Neural crest cell (in vitro differentiated cells): Measurements from ENCODE around the gene STT3B. TPM values are rescaled to one million over a fixed set of nuclear protein-coding genes. Genes with fewer than 3 reads are reported as not detected.

Experiments used
- DNase-seq: peaks from one replicate; pipeline ENCODE4 v3.0.0; 2021; ENCODE audit warnings: low read depth, mixed read lengths, low spot score
- H3K27ac Mint-ChIP-seq: one replicate; pipeline ENCODE4 v1.8.0; 2021; ENCODE audit warnings: mild to moderate bottlenecking, mixed read lengths; ENCODE audit not compliant: unreplicated experiment
- H3K27me3 Mint-ChIP-seq: 2 replicates; pipeline ENCODE4 v1.8.0; 2021; ENCODE audit warnings: low read depth, mild to moderate bottlenecking, mixed read lengths
- H3K36me3 Mint-ChIP-seq: 2 replicates; pipeline ENCODE4 v1.8.0; 2021; ENCODE audit warnings: low read depth, mild to moderate bottlenecking, mixed read lengths
- H3K4me1 Mint-ChIP-seq: 2 replicates; pipeline ENCODE4 v1.8.0; 2021; ENCODE audit warnings: mixed read lengths
- H3K4me3 Mint-ChIP-seq: one replicate; pipeline ENCODE4 v1.8.0; 2021; ENCODE audit warnings: mild to moderate bottlenecking, mixed read lengths
- H3K9me3 Mint-ChIP-seq: 2 replicates; pipeline ENCODE4 v1.8.0; 2021; ENCODE audit warnings: mixed read lengths
- total RNA-seq: library from RNA; stranded (reverse); gene quantifications from 2 replicates; pipeline ENCODE4 v1.2.1, GENCODE V29; 2021
- TF ChIP-seq, protein P1 (sequence below): fragments of 200-600 bp; sonication (generic); conservative IDR thresholded peaks from 2 replicates; pipeline ENCODE4 v1.5.0; 2021; ENCODE audit warnings: antibody characterized with exemption, mild to moderate bottlenecking

Gene STT3B
- total RNA-seq, 1 donor from 2014 or later, result 116 TPM

DNA sequence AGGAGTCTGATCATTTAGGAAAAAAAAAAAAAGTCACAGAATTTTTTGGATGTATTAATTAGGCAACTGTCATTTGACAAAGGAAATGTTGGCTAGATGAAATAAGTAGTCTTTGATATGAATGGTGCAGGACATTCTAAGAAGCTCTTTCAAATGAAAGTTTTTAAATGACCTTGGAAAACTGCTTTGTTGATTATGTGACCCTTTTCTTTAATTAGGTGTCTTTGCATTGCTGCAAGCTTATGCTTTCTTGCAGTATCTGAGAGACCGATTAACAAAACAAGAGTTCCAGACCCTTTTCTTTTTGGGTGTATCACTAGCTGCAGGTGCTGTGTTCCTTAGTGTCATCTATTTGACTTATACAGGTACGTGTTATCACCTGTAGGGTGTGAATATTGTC lies 84.0 kb downstream of the STT3B start:
- Mint-ChIP-seq H3K27me3 (no peaks in the 10 kb centered on the region), H3K4me1 (no peaks in the 10 kb centered on the region), H3K27ac (no peak overlapping the region), H3K9me3 (peaks cover 2% of the 10 kb centered on the region), H3K4me3 (no peak overlapping the region), H3K36me3 (peaks cover 13% of the 10 kb centered on the region)
- no peak for DNase-seq
- TF ChIP-seq, protein P1, sequence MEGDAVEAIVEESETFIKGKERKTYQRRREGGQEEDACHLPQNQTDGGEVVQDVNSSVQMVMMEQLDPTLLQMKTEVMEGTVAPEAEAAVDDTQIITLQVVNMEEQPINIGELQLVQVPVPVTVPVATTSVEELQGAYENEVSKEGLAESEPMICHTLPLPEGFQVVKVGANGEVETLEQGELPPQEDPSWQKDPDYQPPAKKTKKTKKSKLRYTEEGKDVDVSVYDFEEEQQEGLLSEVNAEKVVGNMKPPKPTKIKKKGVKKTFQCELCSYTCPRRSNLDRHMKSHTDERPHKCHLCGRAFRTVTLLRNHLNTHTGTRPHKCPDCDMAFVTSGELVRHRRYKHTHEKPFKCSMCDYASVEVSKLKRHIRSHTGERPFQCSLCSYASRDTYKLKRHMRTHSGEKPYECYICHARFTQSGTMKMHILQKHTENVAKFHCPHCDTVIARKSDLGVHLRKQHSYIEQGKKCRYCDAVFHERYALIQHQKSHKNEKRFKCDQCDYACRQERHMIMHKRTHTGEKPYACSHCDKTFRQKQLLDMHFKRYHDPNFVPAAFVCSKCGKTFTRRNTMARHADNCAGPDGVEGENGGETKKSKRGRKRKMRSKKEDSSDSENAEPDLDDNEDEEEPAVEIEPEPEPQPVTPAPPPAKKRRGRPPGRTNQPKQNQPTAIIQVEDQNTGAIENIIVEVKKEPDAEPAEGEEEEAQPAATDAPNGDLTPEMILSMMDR, result no peak

DNA sequence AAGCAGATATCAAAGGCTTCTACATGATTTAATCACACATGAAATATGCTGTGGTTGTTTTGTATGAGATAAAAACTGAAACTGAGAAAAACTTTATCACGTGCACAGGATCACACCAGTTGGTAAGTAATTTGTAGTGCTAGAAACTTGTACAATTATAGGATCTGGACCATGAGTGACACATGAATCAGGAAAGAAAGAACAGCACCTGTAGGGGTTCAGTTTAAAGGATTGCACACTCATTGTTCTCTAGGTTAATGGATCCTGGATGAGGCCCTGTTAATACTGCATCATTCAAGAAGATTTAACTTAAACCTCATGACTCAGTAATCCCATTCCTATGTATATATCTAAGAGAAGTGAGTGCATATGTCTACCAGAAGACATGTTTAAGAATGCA lies 87.9 kb downstream of the STT3B start:
- H3K36me3 Mint-ChIP-seq, result peaks cover 11% of the 10 kb centered on the region
- no peak for DNase-seq
- no peaks in the 10 kb centered on the region for H3K27me3 Mint-ChIP-seq
- H3K4me1 Mint-ChIP-seq, result no peaks in the 10 kb centered on the region
- no peak overlapping the region for H3K4me3 Mint-ChIP-seq
- TF ChIP-seq, protein P1, result no peak
- no peak overlapping the region for H3K27ac Mint-ChIP-seq
- H3K9me3 Mint-ChIP-seq, result no peaks in the 10 kb centered on the region

DNA sequence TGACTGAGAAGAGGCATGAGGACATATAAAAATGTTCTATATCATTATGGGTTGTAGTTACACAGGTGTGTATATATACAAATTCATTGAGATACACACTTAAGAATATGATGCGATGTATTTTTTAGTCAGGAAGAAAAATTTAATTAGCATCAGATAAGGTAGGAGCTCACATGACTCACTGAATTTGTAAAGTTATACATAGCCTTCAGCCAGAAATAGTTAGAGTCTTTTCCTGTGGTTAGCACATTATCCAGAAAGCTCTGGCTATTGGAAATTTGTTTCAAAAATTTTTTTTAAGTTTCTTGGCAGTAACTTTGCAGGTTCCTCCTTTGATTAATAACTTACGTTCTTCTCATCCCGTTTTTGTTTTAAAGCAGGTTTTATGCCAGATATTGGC lies 88.6 kb downstream of the STT3B start:
- Mint-ChIP-seq H3K36me3 (peaks cover 14% of the 10 kb centered on the region), H3K27ac (no peak overlapping the region), H3K27me3 (no peaks in the 10 kb centered on the region), H3K4me1 (no peaks in the 10 kb centered on the region), H3K4me3 (no peak overlapping the region), H3K9me3 (no peaks in the 10 kb centered on the region)
- DNase-seq, result no peak
- TF ChIP-seq, protein P1, result no peak

DNA sequence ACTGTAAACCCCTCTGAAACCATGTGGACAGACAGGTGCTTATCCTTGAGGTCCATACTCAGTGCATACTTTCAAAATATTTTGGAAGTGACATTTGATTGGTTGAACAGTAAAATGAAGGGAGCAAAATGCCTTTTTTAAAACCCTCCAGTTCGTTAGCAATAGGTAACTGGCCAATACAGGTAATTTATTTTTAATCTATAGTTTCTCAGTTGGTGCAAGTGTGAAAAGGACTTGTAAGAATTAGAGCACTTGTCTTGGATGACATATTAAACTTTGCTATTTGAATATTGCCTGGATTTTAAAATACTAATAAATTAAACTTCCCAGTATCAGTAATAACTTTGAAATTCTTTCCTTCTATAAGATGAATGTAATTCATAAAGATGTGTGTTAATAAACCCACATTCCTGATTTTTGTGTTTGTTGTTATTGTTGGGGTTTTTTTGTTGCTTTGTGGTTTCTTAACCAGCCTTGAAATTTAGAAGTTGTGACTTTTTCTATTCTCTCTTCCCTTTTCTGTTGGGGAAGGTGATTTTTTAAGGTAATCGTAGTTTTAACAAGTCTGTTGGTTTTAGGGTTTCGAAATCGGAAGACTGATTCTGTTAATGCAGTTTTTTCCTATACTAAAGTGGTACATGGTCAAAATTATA lies 90.0 kb downstream of the STT3B start:
- H3K27ac Mint-ChIP-seq, result no peak overlapping the region
- peaks cover 20% of the 10 kb centered on the region for H3K36me3 Mint-ChIP-seq
- no peak for DNase-seq
- no peaks in the 10 kb centered on the region for H3K27me3 Mint-ChIP-seq
- H3K4me3 Mint-ChIP-seq, result no peak overlapping the region
- TF ChIP-seq, protein P1, result no peak
- H3K4me1 Mint-ChIP-seq, result no peaks in the 10 kb centered on the region
- H3K9me3 Mint-ChIP-seq, result no peaks in the 10 kb centered on the region

DNA sequence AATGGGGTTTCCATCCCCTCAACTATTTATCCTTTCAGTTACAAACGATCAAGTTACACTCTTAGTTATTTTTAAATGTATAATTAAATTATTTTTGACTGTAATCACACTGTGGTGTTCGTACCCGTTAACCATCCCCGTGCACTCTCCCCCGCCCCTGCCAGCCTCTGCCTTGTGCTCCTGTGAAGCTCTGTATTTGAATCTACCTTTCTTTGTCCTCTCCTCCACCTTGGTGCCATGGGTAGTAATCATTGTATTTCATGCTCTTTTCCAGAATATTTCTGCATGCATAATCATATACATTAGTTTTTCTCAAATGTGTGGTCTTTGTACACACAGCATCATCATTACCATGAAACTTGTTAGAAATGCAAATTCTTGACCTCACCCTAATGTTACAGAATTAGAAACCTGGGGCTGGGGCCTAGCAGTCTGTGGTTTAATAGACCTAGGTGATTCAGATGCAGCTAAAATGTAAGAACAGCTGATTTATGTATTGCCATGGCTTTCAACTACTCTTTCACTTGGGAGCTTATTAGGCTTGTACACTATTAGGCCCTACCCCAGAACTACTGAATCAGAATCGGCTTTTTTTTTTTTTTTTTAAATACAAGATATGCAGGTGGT lies 91.5 kb downstream of the STT3B start:
- no peaks in the 10 kb centered on the region for H3K27me3 Mint-ChIP-seq
- peaks cover 25% of the 10 kb centered on the region for H3K36me3 Mint-ChIP-seq
- no peak overlapping the region for H3K27ac Mint-ChIP-seq
- DNase-seq, result no peak
- no peaks in the 10 kb centered on the region for H3K9me3 Mint-ChIP-seq
- TF ChIP-seq, protein P1, result no peak
- H3K4me3 Mint-ChIP-seq, result no peak overlapping the region
- H3K4me1 Mint-ChIP-seq, result no peaks in the 10 kb centered on the region
